ENCODE measurements around the gene ARHGEF16. TPM values are rescaled to one million over a fixed set of nuclear protein-coding genes. Genes with fewer than 3 reads are reported as not detected.

The ARHGEF16 gene
- total RNA-seq, 1 donor from 2014 or later = 7.6 TPM

DNA sequence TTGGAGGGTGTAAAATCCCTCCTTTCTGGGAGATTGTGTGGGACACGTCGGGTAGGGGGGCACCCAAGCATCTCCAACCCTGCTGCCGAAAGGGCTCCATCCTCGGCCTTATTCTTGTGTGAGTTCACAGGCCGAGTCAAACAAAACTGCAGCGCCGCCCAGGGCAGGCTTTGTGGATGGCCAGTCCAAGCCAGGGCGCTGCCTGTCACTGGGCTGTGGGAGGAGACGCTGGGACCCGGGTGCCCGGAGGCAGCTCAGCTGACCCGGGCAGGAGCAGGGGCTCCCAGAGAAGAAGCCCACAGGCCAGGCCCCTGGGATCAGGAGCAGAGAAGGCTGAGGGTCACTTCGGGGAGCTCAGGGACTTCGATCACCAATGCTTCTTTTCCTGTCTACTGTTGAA, 31.8 kb upstream of the ARHGEF16 start:
- DNase-seq = no peak

DNA sequence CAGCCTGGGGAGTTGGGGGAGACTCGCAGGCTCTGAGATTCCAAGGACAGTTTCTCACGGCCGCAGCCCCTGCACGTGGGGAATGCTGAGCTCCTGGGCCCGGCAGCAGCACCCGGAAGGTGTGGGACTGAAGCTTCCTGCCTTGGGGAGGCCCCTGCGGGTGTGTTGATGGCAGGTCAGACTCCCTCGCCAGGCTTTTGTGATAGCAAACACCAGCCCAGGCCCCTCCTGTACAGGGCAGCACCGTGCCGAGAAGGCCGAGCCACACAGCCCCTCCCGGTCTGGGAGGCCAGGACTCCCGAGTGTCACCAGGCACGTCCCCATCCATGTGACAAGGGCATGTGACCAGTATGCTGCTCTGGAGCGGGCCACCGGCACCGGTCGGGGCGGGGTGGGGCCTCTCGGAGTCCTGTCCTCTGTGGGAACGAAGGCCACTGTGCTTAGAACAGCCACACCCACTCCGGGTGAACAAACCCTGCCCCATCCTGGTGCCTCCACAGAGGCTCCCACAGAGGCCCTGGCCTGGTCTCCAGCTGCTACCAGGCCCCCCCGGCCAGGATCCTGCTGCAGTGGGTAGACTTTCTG, 31.1 kb upstream of the ARHGEF16 start:
- no peak for DNase-seq

DNA sequence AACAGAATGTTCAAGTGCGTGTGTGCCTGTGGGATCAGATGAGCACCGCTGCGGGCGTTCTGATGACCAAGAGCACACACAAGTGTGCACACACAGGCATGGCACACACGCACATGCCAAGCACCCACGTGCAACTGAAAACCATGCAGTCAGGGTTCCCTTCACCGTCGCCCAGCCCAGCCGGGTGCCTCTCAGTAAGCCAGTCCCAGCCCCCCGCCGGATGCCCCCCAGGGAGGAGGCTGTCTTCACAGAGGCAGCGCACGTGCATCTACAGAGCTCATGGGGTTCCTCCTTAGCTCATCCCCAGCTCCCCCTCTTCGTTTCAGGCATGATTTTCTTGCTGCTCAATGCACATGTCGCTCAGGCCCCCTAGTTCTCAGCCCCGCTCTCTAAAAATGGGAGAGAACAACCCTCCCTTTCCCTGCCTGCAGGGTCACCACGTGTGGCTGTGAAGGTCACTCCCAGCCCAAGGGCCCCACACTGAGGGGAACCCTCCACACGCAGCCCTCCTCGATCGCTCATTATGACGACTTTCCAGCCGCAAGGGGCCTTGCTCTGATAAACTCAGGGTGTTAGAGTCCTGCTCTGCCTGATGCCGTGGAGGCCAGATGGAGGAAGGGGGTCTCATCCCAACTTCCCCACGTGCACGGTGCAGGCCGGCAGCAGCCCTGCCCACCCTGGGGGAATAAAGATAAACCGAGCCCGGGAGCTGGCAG, 30.4 kb upstream of the ARHGEF16 start:
- DNase-seq = no peak

GRCh38 chr1:3425486-3426215, 28.8 kb upstream of the ARHGEF16 start:
- DNase-seq = no peak

- DNase-seq = no peak
These were observed 27.4 kb upstream of the ARHGEF16 start for GRCh38 chr1:3426956-3427535.

GRCh38 chr1:3427711-3428704, 26.5 kb upstream of the ARHGEF16 start:
- DNase-seq = no peak

DNA sequence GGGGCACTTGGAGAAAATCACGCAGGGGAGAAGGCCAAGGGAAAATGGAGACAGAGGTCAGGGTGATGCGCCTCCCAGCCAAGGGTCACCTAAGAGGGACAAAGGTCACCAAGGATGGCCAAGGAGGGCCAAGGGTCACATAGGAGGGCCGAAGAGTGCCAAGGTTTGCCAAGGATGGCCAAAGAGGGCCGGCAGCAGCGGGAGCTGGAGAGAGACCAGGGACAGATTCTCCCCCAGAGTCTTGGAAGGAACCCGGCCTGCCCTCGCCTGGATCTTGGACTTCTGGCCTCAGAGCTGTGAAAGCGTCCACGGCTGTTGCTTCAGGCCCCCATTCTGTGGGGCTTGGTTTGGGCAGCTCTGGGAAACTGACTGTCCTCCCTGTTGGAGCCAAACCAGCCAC, 25.6 kb upstream of the ARHGEF16 start:
- no peak for DNase-seq

GRCh38 chr1:3429320-3429719, 25.1 kb upstream of the ARHGEF16 start:
- DNase-seq = no peak

DNA sequence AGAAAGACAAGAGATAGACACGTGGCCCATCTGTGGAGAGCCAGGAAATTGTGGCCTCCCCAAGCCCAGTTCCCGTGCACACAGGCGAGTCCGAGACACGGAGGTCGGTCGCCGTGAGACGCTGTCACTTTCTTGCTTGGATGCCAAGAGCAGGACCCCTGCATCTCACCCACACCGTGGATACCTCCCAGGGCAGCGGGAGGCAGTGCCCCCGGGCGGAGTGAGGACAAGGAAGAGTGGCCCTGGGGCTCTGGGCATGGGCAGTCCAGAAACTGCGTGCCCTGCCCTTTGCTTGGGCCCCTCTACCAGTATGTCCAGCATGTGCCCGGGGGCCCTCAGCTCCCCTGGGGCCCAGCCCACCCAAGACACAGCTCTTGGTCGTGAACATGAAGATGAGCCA, 24.7 kb upstream of the ARHGEF16 start:
- no peak for DNase-seq

- DNase-seq = no peak
These were observed 24.1 kb upstream of the ARHGEF16 start for GRCh38 chr1:3430406-3430805.

- no peak for DNase-seq
These were observed 23.6 kb upstream of the ARHGEF16 start for GRCh38 chr1:3430820-3431219.

GRCh38 chr1:3431266-3431665, 23.2 kb upstream of the ARHGEF16 start:
- no peak for DNase-seq

GRCh38 chr1:3431686-3432085, 22.8 kb upstream of the ARHGEF16 start:
- no peak for DNase-seq

GRCh38 chr1:3432306-3432705, 22.2 kb upstream of the ARHGEF16 start:
- DNase-seq = no peak

DNA sequence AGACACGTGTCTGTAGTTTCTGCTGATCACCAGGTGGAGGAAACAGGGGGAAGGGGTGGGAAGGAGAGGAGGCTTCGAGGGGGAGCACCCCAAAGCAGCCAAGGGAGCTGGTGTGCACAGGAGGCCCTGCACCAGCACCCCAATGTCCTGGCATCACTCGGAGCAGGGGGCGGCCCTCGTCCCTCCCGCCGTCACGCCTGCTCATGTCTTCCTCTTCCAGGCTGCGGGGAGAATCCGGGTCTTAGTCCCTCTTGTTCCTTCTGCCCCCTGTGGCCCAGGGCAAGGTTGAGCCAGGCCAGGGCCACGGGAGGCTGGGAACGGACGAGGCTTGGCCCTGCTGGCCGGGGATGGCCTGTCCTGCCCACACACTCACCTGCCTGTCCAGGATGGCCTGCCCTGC, 21.4 kb upstream of the ARHGEF16 start:
- no peak for DNase-seq

DNA sequence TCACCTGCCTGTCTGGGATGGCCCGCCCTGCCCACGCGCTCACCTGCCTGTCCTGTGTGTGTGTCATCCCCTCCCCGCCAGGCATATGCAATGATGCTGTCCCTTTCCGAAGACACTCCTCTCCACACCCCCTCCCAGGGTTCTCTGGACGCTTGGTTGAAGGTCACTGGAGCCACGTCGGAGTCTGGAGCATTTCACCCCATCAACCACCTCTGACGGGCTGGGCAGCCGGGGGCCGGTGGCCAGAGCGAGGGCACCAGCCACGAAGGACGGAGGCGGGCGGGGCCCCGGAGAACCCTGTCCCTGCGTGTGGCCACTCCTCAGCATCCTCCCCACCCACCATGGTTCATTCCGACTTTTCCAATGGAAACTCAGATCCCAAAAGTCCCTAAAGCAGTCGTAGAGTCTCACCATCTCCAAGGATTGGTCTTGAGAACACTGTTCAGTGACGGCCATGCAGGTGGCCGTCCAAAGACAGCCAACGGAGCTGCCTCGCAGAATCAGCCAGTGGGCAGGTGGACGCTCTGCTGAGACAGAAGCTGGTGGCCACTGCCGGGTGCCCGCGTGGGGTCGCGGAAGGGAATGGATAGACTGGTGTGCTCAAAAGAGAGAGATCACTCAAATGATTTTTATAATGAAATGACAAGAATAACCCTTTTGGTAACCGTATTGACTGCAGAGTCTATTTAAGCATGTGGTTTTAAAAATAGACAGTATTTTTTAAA, 20.7 kb upstream of the ARHGEF16 start:
- no peak for DNase-seq

DNA sequence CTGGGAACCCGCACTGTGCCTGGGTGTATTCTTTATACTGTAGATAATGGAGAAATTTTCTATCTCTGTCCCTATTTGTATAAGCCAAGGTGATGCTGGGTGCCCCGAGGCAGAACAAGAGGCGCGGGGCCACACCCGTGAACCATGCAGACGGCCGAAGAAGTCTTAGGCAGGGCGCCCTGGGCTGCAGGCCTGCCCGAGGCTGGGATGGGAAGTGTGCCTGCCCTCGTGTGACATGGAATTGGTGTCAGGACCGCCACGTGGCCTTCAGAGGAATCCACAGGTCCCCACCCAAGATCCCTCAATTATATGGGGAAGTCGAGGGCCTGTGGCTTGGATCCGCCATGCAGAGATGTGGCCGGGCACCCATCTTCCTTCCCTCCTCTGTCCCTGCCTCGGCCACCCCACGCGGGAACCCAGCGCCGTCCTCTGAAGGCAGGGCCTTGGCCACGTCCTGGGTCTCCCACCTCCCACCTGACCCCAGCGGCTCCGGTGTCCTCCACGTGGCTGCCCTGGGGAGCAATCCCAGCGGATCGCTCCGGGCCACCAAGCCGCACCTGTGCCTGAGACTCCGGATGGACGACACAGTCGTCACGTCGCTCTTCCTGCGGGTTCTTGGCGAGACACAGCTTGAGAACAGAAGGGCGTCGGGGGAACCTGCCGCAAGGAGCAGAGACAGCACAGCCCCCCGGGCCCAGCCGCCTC, 19.9 kb upstream of the ARHGEF16 start:
- no peak for DNase-seq

DNA sequence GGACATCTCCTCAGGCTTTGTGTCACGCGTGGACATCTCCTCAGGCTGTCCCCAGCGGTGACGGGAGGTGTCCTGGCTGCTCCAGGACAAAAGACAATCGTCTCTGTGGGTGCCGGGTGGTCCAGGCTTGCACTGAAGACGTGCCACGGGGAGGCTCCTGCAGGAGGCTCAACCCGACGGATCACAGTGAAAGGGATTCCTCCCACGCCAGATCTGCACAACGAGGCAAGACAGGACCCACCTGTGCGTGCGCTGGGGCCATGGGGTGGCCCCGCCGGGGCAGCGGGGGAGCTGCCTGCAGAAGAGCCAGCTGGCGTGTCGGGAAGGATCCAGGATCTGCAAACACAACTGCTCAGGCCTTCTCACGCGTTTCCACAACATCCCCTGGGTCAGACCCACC, 18.8 kb upstream of the ARHGEF16 start:
- no peak for DNase-seq

DNA sequence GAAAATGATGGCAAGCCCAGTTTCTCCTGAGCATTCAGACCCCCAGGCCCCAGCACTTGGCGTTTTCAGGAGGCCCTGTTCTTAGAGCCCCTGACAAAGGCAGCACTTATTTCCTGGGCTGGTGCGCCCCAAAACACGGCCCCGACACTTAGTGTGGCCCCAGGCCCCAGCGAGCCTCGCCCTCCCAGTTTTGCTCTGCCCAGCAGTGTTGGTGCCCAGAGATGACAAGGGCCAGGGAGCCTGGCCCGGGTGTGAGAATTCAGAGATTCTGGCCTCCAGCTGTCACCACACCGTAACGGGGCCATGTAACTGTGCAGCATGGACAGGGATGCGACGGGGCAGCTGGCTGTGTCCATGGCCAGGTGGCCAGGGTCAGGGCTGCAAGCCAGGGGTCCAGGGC, 18.0 kb upstream of the ARHGEF16 start:
- DNase-seq = no peak

GRCh38 chr1:3436901-3437300, 17.6 kb upstream of the ARHGEF16 start:
- no peak for DNase-seq
